Esophagus muscularis mucosa (tissue), 4 donors: ENCODE data around the gene KIF14. TPM values are rescaled to one million over a fixed set of nuclear protein-coding genes. Genes with fewer than 3 reads are reported as not detected.

ENCODE experiments used
- DNase-seq: peaks from one replicate; pipeline ENCODE4 v3.0.0-alpha.2; 2017; ENCODE audit errors: extremely low spot score
- H3K27ac ChIP-seq, 4 donors: fragments of 200-600 bp; sonication (generic); replicated peaks in 1 of 4; 1 replicate in 3 of 4; 2 replicates in 1 of 4; pipeline ENCODE4 v1.5.1; 2016 to 2019; ENCODE audit warnings: mild to moderate bottlenecking in 1 of 4
- H3K27me3 ChIP-seq, 4 donors: fragments of 200-600 bp; sonication (generic); one replicate each; pipeline versions ENCODE4 v1.5.1 to v1.6.0; 2016 to 2019
- H3K36me3 ChIP-seq, 4 donors: fragments of 200-600 bp; sonication (generic); one replicate each; pipeline ENCODE4 v1.5.1; 2016 to 2019
- H3K4me1 ChIP-seq, 4 donors: fragments of 200-600 bp; sonication (generic); one replicate each; pipeline ENCODE4 v1.5.1; 2016 to 2019
- H3K4me3 ChIP-seq, 4 donors: fragments of 200-600 bp; sonication (generic); 1 replicate in 2 of 4; 2 replicates in 2 of 4; pipeline ENCODE4 v1.5.1; 2016 to 2019; ENCODE audit warnings: mild to moderate bottlenecking in 4 of 4, moderate library complexity in 1 of 4
- H3K9me3 ChIP-seq, 4 donors: fragments of 200-600 bp; sonication (generic); 1 replicate in 3 of 4; 2 replicates in 1 of 4; pipeline ENCODE4 v1.5.1; 2016 to 2019
- EP300 ChIP-seq: sonication (generic); formaldehyde crosslinking; IDR thresholded peaks from one replicate; pipeline ENCODE4 v1.6.1; 2017; ENCODE audit warnings: antibody characterized with exemption
- POLR2A ChIP-seq: fragments of 450-650 bp; IDR thresholded peaks from one replicate; pipeline ENCODE4 v1.6.1; 2017; ENCODE audit warnings: antibody characterized with exemption, moderate library complexity, mild to moderate bottlenecking, low read depth
- POLR2AphosphoS5 ChIP-seq, 2 donors: sonication (generic); formaldehyde crosslinking; IDR thresholded peaks; one replicate each; pipeline ENCODE4 v1.6.1; 2017; ENCODE audit warnings: antibody characterized with exemption in 2 of 2
- WGBS: methylation state at CpG from one replicate; pipeline ENCODE4 v1.1.5; 2018; 5-methylcytosine and 5-hydroxymethylcytosine counted together
- intact Hi-C: fragments of 100-400 bp; cut with DNase I; formaldehyde crosslinking; loops from one replicate; pipeline ENCODE4 v1.15.1; 2023
- total RNA-seq, 4 donors: library from RNA; depleted of rRNA; stranded (reverse); fragments of >200 nt; gene quantifications; one replicate each; pipeline versions ENCODE4 v1.1.0 to v1.2.1, GENCODE V29; 2016
- TF ChIP-seq, protein P1 (sequence below), 3 experiments: fragments of 200-600 bp in 2 of 3; fragments of 450-650 bp in 1 of 3; sonication (generic) in 2 of 3; IDR thresholded peaks; one replicate each; pipeline ENCODE4 v1.5.1; 2017 to 2019; ENCODE audit warnings: antibody characterized with exemption in 3 of 3, mild to moderate bottlenecking in 2 of 3, moderate library complexity in 1 of 3

Gene KIF14
- total RNA-seq, 4 donors from 2014 or later = under 0.01 to 0.17 (median 0.17) TPM; not detected in 1

DNA sequence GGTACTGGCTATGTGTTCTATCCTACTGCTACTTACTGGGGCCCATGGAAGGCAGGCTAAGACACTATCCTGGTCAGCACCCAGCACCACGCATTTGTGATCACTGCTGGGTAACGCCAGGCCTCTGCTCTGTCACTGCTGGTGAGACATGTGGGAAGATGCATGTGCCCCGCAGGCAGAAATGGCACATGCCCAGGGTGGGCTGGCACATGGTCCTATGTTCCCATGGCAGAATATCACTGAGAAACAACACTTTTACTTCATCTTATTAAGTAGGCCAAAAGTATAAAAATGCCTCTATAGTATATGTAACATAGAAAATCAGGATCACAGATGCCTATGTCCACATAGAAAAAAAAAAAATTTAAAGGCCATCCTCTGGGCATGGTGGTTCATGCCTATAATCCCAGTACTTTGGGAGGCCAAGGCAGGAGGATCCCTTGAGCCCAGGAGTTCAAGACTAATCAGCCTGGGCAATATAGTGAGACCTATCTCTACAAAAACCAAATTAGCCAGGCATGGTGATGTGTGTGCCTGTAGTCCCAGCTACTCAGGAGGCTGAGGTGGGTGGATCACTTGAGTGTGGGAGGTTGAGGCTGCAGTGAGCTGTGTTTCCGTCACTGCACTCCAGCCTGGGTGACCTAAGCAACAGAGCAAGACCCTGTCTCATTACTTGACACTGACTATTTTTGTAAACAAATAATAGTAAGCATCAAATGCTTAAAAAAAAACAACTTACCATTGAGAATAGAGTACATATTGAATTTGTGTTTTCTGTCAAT lies 37.7 kb upstream of the KIF14 start:
- DNase-seq = no peak
- Histone ChIP-seq H3K36me3 (peaks cover 37 to 97% (median 76%) of the 10 kb centered on the region in 4 donors), H3K9me3 (no peaks in the 10 kb centered on the region), H3K27ac (no peak overlapping the region), H3K4me3 (no peak overlapping the region), H3K4me1 (peaks cover 0 to 9% (median 2%) of the 10 kb centered on the region in 4 donors), H3K27me3 (no peaks in the 10 kb centered on the region)
- TF ChIP-seq POLR2A (no peak), POLR2AphosphoS5 (IDR thresholded peaks at IDR 0.05) (no peak), EP300 (no peak)
- TF ChIP-seq, protein P1, sequence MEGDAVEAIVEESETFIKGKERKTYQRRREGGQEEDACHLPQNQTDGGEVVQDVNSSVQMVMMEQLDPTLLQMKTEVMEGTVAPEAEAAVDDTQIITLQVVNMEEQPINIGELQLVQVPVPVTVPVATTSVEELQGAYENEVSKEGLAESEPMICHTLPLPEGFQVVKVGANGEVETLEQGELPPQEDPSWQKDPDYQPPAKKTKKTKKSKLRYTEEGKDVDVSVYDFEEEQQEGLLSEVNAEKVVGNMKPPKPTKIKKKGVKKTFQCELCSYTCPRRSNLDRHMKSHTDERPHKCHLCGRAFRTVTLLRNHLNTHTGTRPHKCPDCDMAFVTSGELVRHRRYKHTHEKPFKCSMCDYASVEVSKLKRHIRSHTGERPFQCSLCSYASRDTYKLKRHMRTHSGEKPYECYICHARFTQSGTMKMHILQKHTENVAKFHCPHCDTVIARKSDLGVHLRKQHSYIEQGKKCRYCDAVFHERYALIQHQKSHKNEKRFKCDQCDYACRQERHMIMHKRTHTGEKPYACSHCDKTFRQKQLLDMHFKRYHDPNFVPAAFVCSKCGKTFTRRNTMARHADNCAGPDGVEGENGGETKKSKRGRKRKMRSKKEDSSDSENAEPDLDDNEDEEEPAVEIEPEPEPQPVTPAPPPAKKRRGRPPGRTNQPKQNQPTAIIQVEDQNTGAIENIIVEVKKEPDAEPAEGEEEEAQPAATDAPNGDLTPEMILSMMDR (IDR thresholded peaks at IDR 0.05) = no peak
- WGBS = 92% methylated on average over 4 of the region's 4 CpGs
- intact Hi-C loops = no loop called here

DNA sequence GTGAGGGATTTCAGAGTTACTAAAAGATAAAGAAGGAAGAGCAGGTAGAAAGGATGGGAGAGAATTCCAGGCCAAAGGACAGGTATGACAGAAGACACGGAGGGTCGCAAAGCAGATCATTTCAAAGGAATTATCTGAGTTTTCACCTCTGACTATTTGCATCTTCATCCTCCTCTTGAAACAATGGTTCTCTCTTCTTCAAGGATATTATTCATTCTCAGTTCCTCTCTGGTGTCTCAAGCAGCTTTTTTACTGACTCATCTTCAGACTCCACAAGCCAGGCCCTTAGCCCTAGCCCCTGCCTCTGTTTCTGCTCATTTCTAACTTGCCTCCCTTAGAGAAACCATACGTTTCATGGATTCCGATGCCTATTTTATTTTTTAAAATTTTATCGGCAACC lies 34.1 kb upstream of the KIF14 start:
- H3K27ac ChIP-seq = no peak overlapping the region
- intact Hi-C loops = no loop called here
- H3K27me3 ChIP-seq = no peaks in the 10 kb centered on the region
- TF ChIP-seq EP300 = no peak
- TF ChIP-seq POLR2AphosphoS5 (IDR thresholded peaks at IDR 0.05) = no peak
- TF ChIP-seq, protein P1 (IDR thresholded peaks at IDR 0.05) = no peak
- no peak for TF ChIP-seq POLR2A
- no peaks in the 10 kb centered on the region for H3K9me3 ChIP-seq
- no peak for DNase-seq
- 92% methylated on average over 5 of the region's 5 CpGs for WGBS
- peaks cover 21 to 87% (median 62%) of the 10 kb centered on the region in 4 donors for H3K36me3 ChIP-seq
- H3K4me3 ChIP-seq = no peak overlapping the region
- no peaks in the 10 kb centered on the region for H3K4me1 ChIP-seq

DNA sequence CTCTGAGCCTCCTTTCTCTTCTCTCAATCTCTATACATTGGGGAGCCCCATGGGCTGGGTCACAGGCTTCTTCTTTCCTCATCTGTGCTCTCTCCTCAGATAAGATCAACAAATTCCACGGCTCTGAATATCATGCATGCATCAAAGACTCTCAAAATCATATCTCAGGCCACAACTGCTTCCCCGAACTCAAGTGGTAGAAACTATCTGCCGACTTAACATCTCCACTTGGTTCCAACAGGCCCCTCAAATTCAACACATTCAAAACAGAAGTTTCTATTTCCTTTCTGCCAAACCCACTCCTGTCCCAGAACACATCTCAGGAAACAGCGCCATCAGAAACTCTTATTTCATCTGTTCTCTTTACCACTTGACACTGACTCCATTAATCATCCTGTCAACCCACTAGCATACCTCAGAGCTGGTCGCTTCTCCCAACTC lies 32.5 kb upstream of the KIF14 start:
- no peak for TF ChIP-seq POLR2AphosphoS5 (IDR thresholded peaks at IDR 0.05)
- no peak for TF ChIP-seq POLR2A
- TF ChIP-seq, protein P1 (IDR thresholded peaks at IDR 0.05) = no peak
- no peak for TF ChIP-seq EP300
- 66% methylated on average over 5 of the region's 5 CpGs for WGBS
- Histone ChIP-seq H3K36me3 (peaks cover 18 to 87% (median 60%) of the 10 kb centered on the region in 4 donors), H3K4me1 (no peaks in the 10 kb centered on the region), H3K27me3 (no peaks in the 10 kb centered on the region), H3K4me3 (no peak overlapping the region), H3K9me3 (no peaks in the 10 kb centered on the region), H3K27ac (no peak overlapping the region)
- DNase-seq = no peak
- intact Hi-C loops = no loop called here

DNA sequence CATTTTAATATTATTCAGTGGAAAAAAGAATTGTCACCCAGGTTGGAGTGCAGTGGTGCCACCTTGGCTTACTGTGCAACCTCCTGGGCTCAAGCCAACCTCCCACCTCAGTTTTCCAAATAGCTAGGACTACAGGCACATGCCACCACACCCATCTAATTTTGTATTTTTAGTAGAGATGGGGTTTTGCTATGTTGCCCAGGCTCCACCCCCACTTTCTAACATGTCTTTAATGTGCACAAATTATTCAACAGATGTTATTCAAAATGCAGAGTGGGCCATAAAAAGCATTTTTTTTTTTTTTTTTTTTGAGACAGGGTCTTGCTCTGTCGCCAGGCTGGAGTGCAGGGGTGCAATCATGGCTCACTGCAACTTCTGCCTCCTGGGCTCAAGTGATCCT lies 31.8 kb upstream of the KIF14 start:
- H3K27me3 ChIP-seq = no peaks in the 10 kb centered on the region
- H3K4me1 ChIP-seq = no peaks in the 10 kb centered on the region
- TF ChIP-seq POLR2A (no peak), POLR2AphosphoS5 (IDR thresholded peaks at IDR 0.05) (no peak), EP300 (no peak)
- TF ChIP-seq, protein P1 (IDR thresholded peaks at IDR 0.05) = no peak
- H3K36me3 ChIP-seq = peaks cover 15 to 87% (median 58%) of the 10 kb centered on the region in 4 donors
- no peak overlapping the region for H3K27ac ChIP-seq
- no peaks in the 10 kb centered on the region for H3K9me3 ChIP-seq
- no peak for DNase-seq
- no peak overlapping the region for H3K4me3 ChIP-seq
- 91% methylated on average over 1 of the region's 1 CpG for WGBS
- intact Hi-C loops = no loop called here
